IMR-90 (cell line): ENCODE data around the gene RHEX.

Experiments
- BHLHE40 ChIP-seq: fragments of 150-350 bp; IDR thresholded peaks from 2 replicates; pipeline ENCODE4 v1.6.1; 2016; ENCODE audit warnings: mild to moderate bottlenecking, low read depth, low read length
- CEBPB ChIP-seq: IDR thresholded peaks from 2 replicates; pipeline ENCODE4 v1.6.1; 2012; ENCODE audit warnings: low read depth, low read length, improper control_type of control experiment
- MAFK ChIP-seq: IDR thresholded peaks from 2 replicates; pipeline ENCODE4 v1.6.1; 2012; ENCODE audit warnings: low read depth, low read length, improper control_type of control experiment
- MAZ ChIP-seq: IDR thresholded peaks from 2 replicates; pipeline ENCODE4 v1.6.1; 2012; ENCODE audit warnings: low read depth, mild to moderate bottlenecking, low read length, improper control_type of control experiment, moderate library complexity, borderline replicate concordance
- MXI1 ChIP-seq: IDR thresholded peaks from 2 replicates; pipeline ENCODE4 v1.6.1; 2012; ENCODE audit warnings: low read depth, mild to moderate bottlenecking, low read length, moderate library complexity, borderline replicate concordance
- NFE2L2 ChIP-seq: fragments of 150-350 bp; IDR thresholded peaks from 2 replicates; pipeline ENCODE4 v1.6.1; 2016; ENCODE audit warnings: low read depth, mild to moderate bottlenecking, low read length
- POLR2A ChIP-seq: IDR thresholded peaks from 2 replicates; pipeline ENCODE4 v1.6.1; 2012; ENCODE audit warnings: mild to moderate bottlenecking, low read depth, low read length
- RAD21 ChIP-seq: IDR thresholded peaks from 2 replicates; pipeline ENCODE4 v1.6.1; 2012; ENCODE audit warnings: low read length, improper control_type of control experiment
- RCOR1 ChIP-seq: IDR thresholded peaks from 2 replicates; pipeline ENCODE4 v1.6.1; 2012; ENCODE audit warnings: mild to moderate bottlenecking, low read length, improper control_type of control experiment; ENCODE audit not compliant: insufficient replicate concordance
- RFX5 ChIP-seq: IDR thresholded peaks from 2 replicates; pipeline ENCODE4 v1.8.0; 2012; ENCODE audit warnings: low read depth, mild to moderate bottlenecking, low read length, moderate library complexity
- SMC3 ChIP-seq: fragments of 150-350 bp; IDR thresholded peaks from 2 replicates; pipeline ENCODE4 v1.6.1; 2016; ENCODE audit warnings: low read depth, mild to moderate bottlenecking, antibody characterized with exemption, low read length, moderate library complexity
- TF ChIP-seq, protein P1 (sequence below): conservative IDR thresholded peaks from 2 replicates; pipeline ENCODE4 v1.5.1; 2012; ENCODE audit warnings: mild to moderate bottlenecking, low read depth, low read length, improper control_type of control experiment
- TF ChIP-seq, protein P2 (sequence below): fragments of 150-350 bp; IDR thresholded peaks from 2 replicates; pipeline ENCODE4 v1.6.1; 2017; ENCODE audit warnings: mild to moderate bottlenecking, antibody characterized with exemption, low read length, low read depth
- TF ChIP-seq, protein P3 (sequence below): fragments of 150-350 bp; IDR thresholded peaks from 2 replicates; pipeline ENCODE4 v1.6.1; 2016; ENCODE audit warnings: low read depth, mild to moderate bottlenecking, low read length, moderate library complexity, borderline replicate concordance

DNA sequence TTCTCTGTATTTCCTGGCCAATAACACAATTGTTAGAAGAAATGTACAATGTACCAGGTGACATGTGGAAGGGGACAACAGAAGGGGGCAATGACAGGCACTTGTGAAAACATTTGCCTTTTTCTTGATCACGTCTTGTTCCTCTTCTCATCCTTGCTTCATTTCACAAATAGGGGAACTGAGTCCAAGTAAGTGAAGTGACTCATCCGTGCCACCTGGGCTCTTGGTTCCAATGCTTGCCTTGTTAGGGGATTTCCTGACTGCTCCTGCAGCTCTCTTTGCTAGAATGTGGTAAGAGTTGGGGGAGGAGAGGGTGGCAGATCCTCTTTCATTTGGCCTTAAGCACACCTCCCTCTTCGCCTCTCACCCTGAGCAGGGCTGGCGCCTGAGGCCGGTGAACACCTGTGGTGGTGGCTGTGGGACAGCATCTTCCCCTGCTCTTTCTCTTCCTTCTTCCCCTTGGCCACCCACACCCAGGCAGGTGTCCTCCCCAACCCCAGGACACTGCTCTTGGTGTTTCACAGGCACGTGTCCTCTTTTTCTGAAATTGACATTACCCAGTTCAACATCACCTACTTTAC is 2.2 kb upstream of the RHEX start:
- TF ChIP-seq, protein P1, sequence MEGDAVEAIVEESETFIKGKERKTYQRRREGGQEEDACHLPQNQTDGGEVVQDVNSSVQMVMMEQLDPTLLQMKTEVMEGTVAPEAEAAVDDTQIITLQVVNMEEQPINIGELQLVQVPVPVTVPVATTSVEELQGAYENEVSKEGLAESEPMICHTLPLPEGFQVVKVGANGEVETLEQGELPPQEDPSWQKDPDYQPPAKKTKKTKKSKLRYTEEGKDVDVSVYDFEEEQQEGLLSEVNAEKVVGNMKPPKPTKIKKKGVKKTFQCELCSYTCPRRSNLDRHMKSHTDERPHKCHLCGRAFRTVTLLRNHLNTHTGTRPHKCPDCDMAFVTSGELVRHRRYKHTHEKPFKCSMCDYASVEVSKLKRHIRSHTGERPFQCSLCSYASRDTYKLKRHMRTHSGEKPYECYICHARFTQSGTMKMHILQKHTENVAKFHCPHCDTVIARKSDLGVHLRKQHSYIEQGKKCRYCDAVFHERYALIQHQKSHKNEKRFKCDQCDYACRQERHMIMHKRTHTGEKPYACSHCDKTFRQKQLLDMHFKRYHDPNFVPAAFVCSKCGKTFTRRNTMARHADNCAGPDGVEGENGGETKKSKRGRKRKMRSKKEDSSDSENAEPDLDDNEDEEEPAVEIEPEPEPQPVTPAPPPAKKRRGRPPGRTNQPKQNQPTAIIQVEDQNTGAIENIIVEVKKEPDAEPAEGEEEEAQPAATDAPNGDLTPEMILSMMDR, result no peak
- TF ChIP-seq POLR2A (no peak), BHLHE40 (no peak), CEBPB (no peak), MAFK (no peak), MXI1 (no peak), RFX5 (no peak), MAZ (no peak), RCOR1 (no peak), SMC3 (no peak), NFE2L2 (no peak), RAD21 (no peak)
- TF ChIP-seq, protein P2, sequence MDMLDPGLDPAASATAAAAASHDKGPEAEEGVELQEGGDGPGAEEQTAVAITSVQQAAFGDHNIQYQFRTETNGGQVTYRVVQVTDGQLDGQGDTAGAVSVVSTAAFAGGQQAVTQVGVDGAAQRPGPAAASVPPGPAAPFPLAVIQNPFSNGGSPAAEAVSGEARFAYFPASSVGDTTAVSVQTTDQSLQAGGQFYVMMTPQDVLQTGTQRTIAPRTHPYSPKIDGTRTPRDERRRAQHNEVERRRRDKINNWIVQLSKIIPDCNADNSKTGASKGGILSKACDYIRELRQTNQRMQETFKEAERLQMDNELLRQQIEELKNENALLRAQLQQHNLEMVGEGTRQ, result no peak
- TF ChIP-seq, protein P3, sequence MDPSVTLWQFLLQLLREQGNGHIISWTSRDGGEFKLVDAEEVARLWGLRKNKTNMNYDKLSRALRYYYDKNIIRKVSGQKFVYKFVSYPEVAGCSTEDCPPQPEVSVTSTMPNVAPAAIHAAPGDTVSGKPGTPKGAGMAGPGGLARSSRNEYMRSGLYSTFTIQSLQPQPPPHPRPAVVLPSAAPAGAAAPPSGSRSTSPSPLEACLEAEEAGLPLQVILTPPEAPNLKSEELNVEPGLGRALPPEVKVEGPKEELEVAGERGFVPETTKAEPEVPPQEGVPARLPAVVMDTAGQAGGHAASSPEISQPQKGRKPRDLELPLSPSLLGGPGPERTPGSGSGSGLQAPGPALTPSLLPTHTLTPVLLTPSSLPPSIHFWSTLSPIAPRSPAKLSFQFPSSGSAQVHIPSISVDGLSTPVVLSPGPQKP, result no peak
